HepG2 (cell line): ENCODE results near the gene ATXN2. TPM values are rescaled to one million over a fixed set of nuclear protein-coding genes. Genes with fewer than 3 reads are reported as not detected.

Experiments used
- ARNT ChIP-seq: fragments of 450-650 bp; IDR thresholded peaks from 2 replicates; pipeline ENCODE4 v1.6.1; 2017
- ATAD3A ChIP-seq: sonication (generic); formaldehyde crosslinking; IDR thresholded peaks from 2 replicates; pipeline ENCODE4 v1.4.0; 2020; ENCODE audit warnings: missing genetic modification reagents
- BHLHE40 ChIP-seq: IDR thresholded peaks from 2 replicates; pipeline ENCODE4 v1.6.1; 2011; ENCODE audit warnings: low read length, improper control_type of control experiment
- CC2D1A ChIP-seq: sonication (generic); formaldehyde crosslinking; IDR thresholded peaks from 2 replicates; pipeline ENCODE4 v1.8.1; 2023; ENCODE audit warnings: mild to moderate bottlenecking, missing genetic modification reagents
- CENPX ChIP-seq: sonication (generic); formaldehyde crosslinking; IDR thresholded peaks from 2 replicates; pipeline ENCODE4 v1.9.0; 2021; ENCODE audit warnings: mild to moderate bottlenecking, missing genetic modification reagents, moderate library complexity
- GTF3A ChIP-seq: sonication (generic); formaldehyde crosslinking; conservative IDR thresholded peaks from 2 replicates; pipeline ENCODE4 v1.4.0; 2020; ENCODE audit warnings: mild to moderate bottlenecking, missing genetic modification reagents
- HES4 ChIP-seq: sonication (generic); formaldehyde crosslinking; IDR thresholded peaks from 2 replicates; pipeline ENCODE4 v1.9.0; 2021; ENCODE audit warnings: mild to moderate bottlenecking, missing genetic modification reagents, borderline replicate concordance
- HNRNPLL ChIP-seq: fragments of 200-400 bp; formaldehyde crosslinking; IDR thresholded peaks from 2 replicates; pipeline ENCODE4 v1.6.1; 2017; ENCODE audit warnings: mild to moderate bottlenecking, low read depth, low read length; ENCODE audit not compliant: poor library complexity, severe bottlenecking
- ISX ChIP-seq: sonication (generic); formaldehyde crosslinking; conservative IDR thresholded peaks from 2 replicates; pipeline ENCODE4 v1.5.0; 2020; ENCODE audit warnings: missing genetic modification reagents
- KAT8 ChIP-seq: IDR thresholded peaks from 2 replicates; pipeline ENCODE4 v1.6.1; 2016; ENCODE audit warnings: missing genetic modification reagents, missing compliant biosample characterization
- MEIS1 ChIP-seq: sonication (generic); formaldehyde crosslinking; IDR thresholded peaks from 2 replicates; pipeline ENCODE4 v1.9.0; 2021; ENCODE audit warnings: mild to moderate bottlenecking, missing genetic modification reagents, moderate library complexity, borderline replicate concordance
- MXD4 ChIP-seq: IDR thresholded peaks from 2 replicates; pipeline ENCODE4 v1.6.1; 2016; ENCODE audit warnings: mild to moderate bottlenecking, missing biosample characterization, missing genetic modification reagents
- PCBP2 ChIP-seq: fragments of 200-400 bp; formaldehyde crosslinking; optimal IDR thresholded peaks from 2 replicates; pipeline ENCODE3; 2018; ENCODE audit warnings: low read length, low read depth; ENCODE audit not compliant: poor library complexity, severe bottlenecking
- RBFOX2 ChIP-seq: fragments of 200-400 bp; formaldehyde crosslinking; IDR thresholded peaks from 2 replicates; pipeline ENCODE4 v1.6.1; 2017; ENCODE audit warnings: low read depth, mild to moderate bottlenecking, low read length
- SALL1 ChIP-seq: sonication (generic); formaldehyde crosslinking; IDR thresholded peaks from 2 replicates; pipeline ENCODE4 v1.8.0; 2022; ENCODE audit warnings: mild to moderate bottlenecking, missing genetic modification reagents
- SALL2 ChIP-seq: sonication (generic); formaldehyde crosslinking; IDR thresholded peaks from 2 replicates; pipeline ENCODE4 v1.8.1; 2023; ENCODE audit warnings: mild to moderate bottlenecking, missing genetic modification reagents, inconsistent platforms
- SNAI1 ChIP-seq: sonication (generic); formaldehyde crosslinking; IDR thresholded peaks from 2 replicates; pipeline ENCODE4 v1.5.0; 2020; ENCODE audit warnings: mild to moderate bottlenecking, missing genetic modification reagents, borderline replicate concordance
- ZNF232 ChIP-seq: sonication (generic); formaldehyde crosslinking; IDR thresholded peaks from 2 replicates; pipeline ENCODE4 v1.4.0; 2020; ENCODE audit warnings: missing genetic modification reagents, borderline replicate concordance
- ZNF3 ChIP-seq: IDR thresholded peaks from 2 replicates; pipeline ENCODE4 v1.7.0; 2017; ENCODE audit warnings: inconsistent platforms
- ZNF326 ChIP-seq: sonication (generic); formaldehyde crosslinking; IDR thresholded peaks from 2 replicates; pipeline ENCODE4 v1.4.0; 2020; ENCODE audit warnings: missing genetic modification reagents, borderline replicate concordance
- ZNF329 ChIP-seq: sonication (generic); formaldehyde crosslinking; IDR thresholded peaks from 2 replicates; pipeline ENCODE4 v1.9.0; 2021; ENCODE audit warnings: low read depth, mild to moderate bottlenecking, missing genetic modification reagents
- ZNF367 ChIP-seq: sonication (generic); formaldehyde crosslinking; IDR thresholded peaks from 2 replicates; pipeline ENCODE4 v1.4.0; 2020; ENCODE audit warnings: missing genetic modification reagents, borderline replicate concordance
- ZNF549 ChIP-seq: sonication (generic); formaldehyde crosslinking; IDR thresholded peaks from 2 replicates; pipeline ENCODE4 v1.5.0; 2020; ENCODE audit warnings: missing genetic modification reagents
- ZNF891 ChIP-seq: sonication (generic); formaldehyde crosslinking; IDR thresholded peaks from 2 replicates; pipeline ENCODE4 v1.5.0; 2020; ENCODE audit warnings: mild to moderate bottlenecking, missing genetic modification reagents
- polyA plus RNA-seq, 8 experiments: library from polyadenylated mRNA; depleted of rRNA in 3 of 8; stranded (reverse) in 7 of 8; unstranded in 1 of 8; fragments of >200 nt; fragmentation: Illumina TruSeq in 4 of 8; extraction: Trizol in 4 of 8; gene quantifications; 2 replicates each; pipeline versions ENCODE4 v1.2.1 to v1.2.3, GENCODE V29; 2011 to 2016; ENCODE audit warnings: low read depth in 4 of 8, missing spikeins in 1 of 8, mixed read lengths in 1 of 8; ENCODE audit not compliant: insufficient read depth in 1 of 8
- total RNA-seq, 5 experiments: library from RNA; depleted of rRNA; stranded (reverse); fragments of >200 nt; fragmentation: Illumina TruSeq; extraction: Trizol; gene quantifications; 2 replicates each; pipeline ENCODE4 v1.2.3, GENCODE V29; 2016; ENCODE audit warnings: low read depth in 1 of 5
- TF ChIP-seq, protein P1 (sequence below): sonication (generic); formaldehyde crosslinking; IDR thresholded peaks from 2 replicates; pipeline ENCODE4 v1.4.0; 2020; ENCODE audit warnings: low read depth, mild to moderate bottlenecking, missing genetic modification reagents
- TF ChIP-seq, protein P2 (sequence below): sonication (generic); formaldehyde crosslinking; IDR thresholded peaks from 2 replicates; pipeline ENCODE4 v1.4.0; 2020; ENCODE audit warnings: missing genetic modification reagents, mild to moderate bottlenecking, borderline replicate concordance
- TF ChIP-seq, protein P3 (sequence below): IDR thresholded peaks from 2 replicates; pipeline ENCODE4 v1.6.1; 2018; ENCODE audit warnings: missing genetic modification reagents, mild to moderate bottlenecking, missing compliant biosample characterization

The ATXN2 gene
- total and polyA plus RNA-seq, 2 of the 13 experiments (the other 11 are each of a cell fraction or from before 2014, with no cell fraction given), result 18.1 to 27.1 TPM

DNA sequence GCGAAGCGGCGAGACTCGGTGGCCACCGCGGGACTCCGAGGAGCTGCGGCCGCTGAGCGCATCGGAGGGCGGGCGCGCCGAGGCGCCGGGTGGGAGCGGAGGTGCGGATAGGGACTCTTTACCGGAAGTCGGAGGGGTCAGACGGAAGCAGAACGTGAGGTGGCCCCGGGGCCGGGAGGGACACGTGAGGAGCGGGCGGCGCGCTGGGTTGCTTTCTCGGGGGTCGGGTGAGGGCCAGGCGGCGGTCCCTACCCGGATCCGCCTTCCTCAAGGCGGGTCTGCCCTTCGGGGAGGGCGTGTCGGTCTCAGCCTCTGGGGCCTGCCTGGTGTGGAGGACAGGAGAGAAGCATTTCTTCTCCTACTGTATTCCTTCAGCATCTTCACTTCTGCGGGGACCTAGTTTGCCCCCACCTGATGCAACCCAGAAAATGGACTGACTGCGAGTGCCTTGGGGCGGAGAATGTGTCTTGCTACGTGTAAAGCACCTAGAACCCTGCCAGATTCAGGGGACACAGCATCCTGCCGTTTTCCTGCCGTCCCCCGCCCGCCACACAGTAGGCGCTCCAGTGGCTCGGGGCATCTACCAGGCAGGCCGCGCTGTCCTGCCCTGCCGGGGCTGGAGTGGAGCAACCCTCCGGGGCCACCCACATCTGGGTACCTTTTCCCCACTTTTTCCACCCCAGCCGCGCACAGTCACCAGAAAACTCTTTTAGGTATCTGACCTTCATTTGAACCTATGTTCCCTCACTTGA is 514 bp upstream of the ATXN2 start (continued):
- no peak for TF ChIP-seq ZNF329 (CRISPR knock-in tag)
- TF ChIP-seq BHLHE40, result peak; percentile 99
- 0 out of 2 replicates have a peak, but pooled peaks have one; percentile 16 for TF ChIP-seq ZNF891 (CRISPR knock-in tag)
- TF ChIP-seq CENPX, result no peak
- no peak for TF ChIP-seq ZNF549 (CRISPR knock-in tag)
- no peak for TF ChIP-seq ISX (CRISPR knock-in tag)
- TF ChIP-seq GTF3A (CRISPR knock-in tag), result no peak
- no peak for TF ChIP-seq CC2D1A (CRISPR knock-in tag)
- TF ChIP-seq, protein P1, sequence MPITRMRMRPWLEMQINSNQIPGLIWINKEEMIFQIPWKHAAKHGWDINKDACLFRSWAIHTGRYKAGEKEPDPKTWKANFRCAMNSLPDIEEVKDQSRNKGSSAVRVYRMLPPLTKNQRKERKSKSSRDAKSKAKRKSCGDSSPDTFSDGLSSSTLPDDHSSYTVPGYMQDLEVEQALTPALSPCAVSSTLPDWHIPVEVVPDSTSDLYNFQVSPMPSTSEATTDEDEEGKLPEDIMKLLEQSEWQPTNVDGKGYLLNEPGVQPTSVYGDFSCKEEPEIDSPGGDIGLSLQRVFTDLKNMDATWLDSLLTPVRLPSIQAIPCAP (CRISPR knock-in tag), result no peak
- TF ChIP-seq SALL2 (CRISPR knock-in tag), result peak; percentile 16; the same call in 1 of the 2 replicates
- peak; percentile 74 for TF ChIP-seq MXD4 (CRISPR knock-in tag)
- TF ChIP-seq SNAI1 (CRISPR knock-in tag), result no peak
- TF ChIP-seq ARNT, result no peak
- TF ChIP-seq ZNF326 (CRISPR knock-in tag), result no peak
- peak; percentile 97 for TF ChIP-seq RBFOX2
- peak; percentile 51 for TF ChIP-seq HNRNPLL
- 0 out of 2 replicates have a peak, but pooled peaks have one; percentile 33 for TF ChIP-seq KAT8 (CRISPR knock-in tag)
- TF ChIP-seq, protein P2, sequence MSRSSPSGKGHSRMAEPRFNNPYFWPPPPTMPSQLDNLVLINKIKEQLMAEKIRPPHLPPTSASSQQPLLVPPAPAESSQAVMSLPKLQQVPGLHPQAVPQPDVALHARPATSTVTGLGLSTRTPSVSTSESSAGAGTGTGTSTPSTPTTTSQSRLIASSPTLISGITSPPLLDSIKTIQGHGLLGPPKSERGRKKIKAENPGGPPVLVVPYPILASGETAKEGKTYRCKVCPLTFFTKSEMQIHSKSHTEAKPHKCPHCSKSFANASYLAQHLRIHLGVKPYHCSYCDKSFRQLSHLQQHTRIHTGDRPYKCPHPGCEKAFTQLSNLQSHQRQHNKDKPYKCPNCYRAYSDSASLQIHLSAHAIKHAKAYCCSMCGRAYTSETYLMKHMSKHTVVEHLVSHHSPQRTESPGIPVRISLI (CRISPR knock-in tag), result no peak
- TF ChIP-seq MEIS1 (CRISPR knock-in tag), result no peak; the same call in 1 of the 2 replicates
- TF ChIP-seq ZNF3 (CRISPR knock-in tag), result no peak
- 0 out of 2 replicates have a peak, but pooled peaks have one; percentile 17 for TF ChIP-seq ZNF232 (CRISPR knock-in tag)
- no peak for TF ChIP-seq ZNF367
- TF ChIP-seq SALL1, result peak; percentile 64; the same call in 1 of the 2 replicates
- TF ChIP-seq, protein P3, sequence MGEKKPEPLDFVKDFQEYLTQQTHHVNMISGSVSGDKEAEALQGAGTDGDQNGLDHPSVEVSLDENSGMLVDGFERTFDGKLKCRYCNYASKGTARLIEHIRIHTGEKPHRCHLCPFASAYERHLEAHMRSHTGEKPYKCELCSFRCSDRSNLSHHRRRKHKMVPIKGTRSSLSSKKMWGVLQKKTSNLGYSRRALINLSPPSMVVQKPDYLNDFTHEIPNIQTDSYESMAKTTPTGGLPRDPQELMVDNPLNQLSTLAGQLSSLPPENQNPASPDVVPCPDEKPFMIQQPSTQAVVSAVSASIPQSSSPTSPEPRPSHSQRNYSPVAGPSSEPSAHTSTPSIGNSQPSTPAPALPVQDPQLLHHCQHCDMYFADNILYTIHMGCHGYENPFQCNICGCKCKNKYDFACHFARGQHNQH (CRISPR knock-in tag), result peak; percentile 55; the same call in 1 of the 2 replicates
- no peak for TF ChIP-seq ATAD3A
- TF ChIP-seq HES4 (CRISPR knock-in tag), result peak; percentile 48; the same call in 1 of the 2 replicates
- TF ChIP-seq PCBP2, result no peak
